ENCODE measurements around the gene RPL7A. TPM values are rescaled to one million over a fixed set of nuclear protein-coding genes. Genes with fewer than 3 reads are reported as not detected.
"Not testable (repeated sequence)": the region's sequence is repeated elsewhere in the genome, so short reads cannot be mapped to it uniquely, and the experiment has no call there.

Gene RPL7A
- total RNA-seq, 4 donors from 2014 or later, result 1,813 to 2,244 (median 1,961) TPM

DNA sequence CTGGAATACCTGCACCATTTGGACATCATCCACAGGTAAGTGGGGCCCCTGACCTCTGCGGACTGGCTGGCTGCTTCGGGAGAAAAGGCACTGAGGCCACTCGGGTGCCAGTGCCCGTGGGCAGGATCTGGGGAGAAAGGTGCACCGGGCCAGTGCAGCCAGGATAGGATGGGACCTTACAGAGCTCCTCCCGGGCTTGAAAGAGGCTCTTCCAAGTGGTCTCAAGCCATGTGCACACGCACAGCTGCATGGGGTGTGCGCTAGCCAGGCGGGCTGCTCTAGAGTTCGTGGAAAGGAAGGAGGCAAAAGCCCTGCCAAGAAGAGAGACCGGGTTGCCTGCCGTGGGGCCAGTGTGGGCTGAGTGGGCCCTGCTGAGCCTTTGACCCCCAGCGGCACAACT, 41.5 kb downstream of the RPL7A start:
- TF ChIP-seq, protein P1, sequence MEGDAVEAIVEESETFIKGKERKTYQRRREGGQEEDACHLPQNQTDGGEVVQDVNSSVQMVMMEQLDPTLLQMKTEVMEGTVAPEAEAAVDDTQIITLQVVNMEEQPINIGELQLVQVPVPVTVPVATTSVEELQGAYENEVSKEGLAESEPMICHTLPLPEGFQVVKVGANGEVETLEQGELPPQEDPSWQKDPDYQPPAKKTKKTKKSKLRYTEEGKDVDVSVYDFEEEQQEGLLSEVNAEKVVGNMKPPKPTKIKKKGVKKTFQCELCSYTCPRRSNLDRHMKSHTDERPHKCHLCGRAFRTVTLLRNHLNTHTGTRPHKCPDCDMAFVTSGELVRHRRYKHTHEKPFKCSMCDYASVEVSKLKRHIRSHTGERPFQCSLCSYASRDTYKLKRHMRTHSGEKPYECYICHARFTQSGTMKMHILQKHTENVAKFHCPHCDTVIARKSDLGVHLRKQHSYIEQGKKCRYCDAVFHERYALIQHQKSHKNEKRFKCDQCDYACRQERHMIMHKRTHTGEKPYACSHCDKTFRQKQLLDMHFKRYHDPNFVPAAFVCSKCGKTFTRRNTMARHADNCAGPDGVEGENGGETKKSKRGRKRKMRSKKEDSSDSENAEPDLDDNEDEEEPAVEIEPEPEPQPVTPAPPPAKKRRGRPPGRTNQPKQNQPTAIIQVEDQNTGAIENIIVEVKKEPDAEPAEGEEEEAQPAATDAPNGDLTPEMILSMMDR (IDR thresholded peaks at IDR 0.05), result no peak
- DNase-seq (ENCODE audit: low spot score), result no peak
- no peak for ATAC-seq (ENCODE audit: low FRiP score)

DNA sequence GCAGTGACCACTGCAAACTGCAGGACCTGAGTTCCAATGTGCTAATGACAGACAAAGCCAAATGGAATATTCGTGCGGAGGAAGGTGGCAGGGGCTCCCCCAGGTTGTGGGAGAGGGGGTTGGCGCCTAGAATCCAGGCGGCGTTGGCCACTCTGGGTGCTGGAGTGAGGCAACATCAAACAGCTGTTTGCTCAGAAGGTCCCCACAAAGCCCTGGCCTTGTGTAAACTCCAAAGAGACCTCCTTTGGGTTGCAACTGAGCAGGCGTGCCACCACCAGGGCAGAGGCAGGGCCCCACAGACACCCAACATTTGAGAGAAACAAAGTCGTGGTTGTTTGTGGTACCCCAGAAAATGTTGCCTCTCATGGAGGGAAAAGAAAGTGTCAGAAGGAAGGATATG, 42.7 kb downstream of the RPL7A start:
- TF ChIP-seq, protein P1 (IDR thresholded peaks at IDR 0.05), result no peak
- DNase-seq (ENCODE audit: low spot score), result no peak
- no peak for ATAC-seq (ENCODE audit: low FRiP score)

DNA sequence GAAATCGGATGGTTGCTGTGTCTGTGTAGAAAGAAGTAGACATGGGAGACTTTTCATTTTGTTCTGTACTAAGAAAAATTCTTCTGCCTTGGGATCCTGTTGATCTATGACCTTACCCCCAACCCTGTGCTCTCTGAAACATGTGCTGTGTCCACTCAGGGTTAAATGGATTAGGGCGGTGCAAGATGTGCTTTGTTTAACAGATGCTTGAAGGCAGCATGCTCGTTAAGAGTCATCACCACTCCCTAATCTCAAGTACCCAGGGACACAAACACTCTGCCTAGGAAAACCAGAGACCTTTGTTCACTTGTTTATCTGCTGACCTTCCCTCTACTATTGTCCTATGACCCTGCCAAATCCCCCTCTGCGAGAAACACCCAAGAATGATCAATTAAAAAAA, 43.4 kb downstream of the RPL7A start:
- not testable (repeated sequence) for ATAC-seq (ENCODE audit: low FRiP score); DNase-seq (ENCODE audit: low spot score)

DNA sequence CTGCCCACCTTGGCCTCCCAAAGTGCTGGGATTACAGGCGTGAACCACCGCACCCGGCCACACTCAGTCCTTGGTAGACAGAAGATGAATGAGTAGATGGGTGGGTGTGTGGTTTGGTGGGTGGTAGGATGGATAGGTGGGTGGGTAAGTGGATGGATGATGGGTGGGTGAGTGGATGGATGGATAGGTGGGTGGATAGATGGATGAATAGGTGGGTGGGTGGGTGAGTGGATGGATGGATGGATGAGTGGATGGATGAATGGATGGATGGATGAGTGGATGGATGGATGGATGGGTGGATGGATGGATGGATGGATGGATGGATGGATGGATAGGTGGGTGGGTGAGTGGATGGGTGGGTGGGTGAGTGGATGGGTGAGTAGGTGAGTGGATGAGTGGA, 44.3 kb downstream of the RPL7A start:
- not testable (repeated sequence) for ATAC-seq (ENCODE audit: low FRiP score); DNase-seq (ENCODE audit: low spot score)

DNA sequence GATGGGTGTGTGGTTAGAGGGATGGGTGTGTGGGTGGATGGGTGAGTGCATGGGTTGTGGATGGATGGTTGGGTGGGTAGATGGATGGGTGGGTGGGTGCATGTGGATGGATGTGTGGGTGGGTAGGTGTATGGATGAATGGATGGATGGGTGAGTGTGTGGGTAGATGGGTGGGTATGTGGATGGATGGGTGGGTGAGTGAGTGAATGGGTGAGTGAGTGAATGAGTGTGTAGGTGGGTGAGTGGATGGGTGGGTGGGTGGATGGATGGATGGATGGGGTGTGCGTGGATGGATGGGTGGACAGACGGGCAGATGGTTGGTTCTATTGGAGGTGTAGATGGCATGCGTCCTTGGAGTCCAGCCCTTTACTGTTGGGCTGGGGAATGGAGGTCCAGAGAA, 45.4 kb downstream of the RPL7A start:
- TF ChIP-seq, protein P1 (IDR thresholded peaks at IDR 0.05), result no peak
- no peak for ATAC-seq (ENCODE audit: low FRiP score)
- DNase-seq (ENCODE audit: low spot score), result no peak

DNA sequence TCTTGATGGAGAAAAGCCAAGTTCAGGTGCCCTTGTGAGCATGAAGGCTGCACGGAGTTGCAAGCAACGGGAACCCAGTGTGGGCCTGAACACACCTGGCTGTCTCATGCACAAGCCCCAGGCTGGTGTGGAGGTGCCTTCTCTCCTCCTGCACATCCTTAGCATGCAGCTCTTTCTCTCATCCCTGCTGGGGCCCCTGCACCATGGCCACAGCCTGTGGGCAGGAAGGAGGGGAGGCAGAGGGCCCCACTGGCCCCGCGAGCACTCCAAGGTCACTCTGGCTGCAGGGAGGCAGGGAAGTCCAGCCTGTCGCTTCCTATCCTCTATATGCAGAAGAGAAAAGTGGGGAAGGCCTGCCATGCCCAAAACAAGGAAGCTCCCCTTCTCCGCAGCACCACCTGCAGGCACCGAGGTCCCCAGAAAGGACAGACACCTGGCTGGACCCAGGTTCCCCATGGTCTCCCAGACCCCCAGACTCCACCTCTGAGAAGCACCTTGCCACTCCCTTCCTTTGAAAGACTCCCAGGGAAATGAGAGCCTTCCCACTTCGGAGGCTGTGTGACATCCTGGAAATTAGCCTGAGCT, 46.8 kb downstream of the RPL7A start:
- ATAC-seq (ENCODE audit: low FRiP score) (no peak), DNase-seq (ENCODE audit: low spot score) (no peak)
- TF ChIP-seq, protein P1 (IDR thresholded peaks at IDR 0.05), result no peak

DNA sequence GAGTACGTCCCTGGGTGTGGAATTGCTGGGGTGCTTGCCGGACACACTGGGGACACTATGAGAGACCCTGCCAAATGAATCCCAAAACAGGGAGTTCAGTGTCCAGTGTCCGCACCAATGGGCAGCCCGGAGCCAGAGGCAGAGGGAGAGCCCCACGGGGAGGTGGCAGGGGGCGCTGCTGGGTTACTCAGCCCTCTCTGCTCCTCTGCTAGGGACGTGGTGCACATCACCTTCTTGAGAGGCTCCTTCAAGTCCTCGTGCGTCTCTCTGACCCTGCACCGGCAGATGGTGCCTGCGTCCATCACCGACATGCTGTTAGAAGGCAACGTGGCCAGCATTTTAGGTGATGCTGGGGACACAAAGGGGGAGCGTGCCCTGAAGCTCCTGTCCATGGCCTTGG, 48.9 kb downstream of the RPL7A start:
- DNase-seq (ENCODE audit: low spot score) (no peak), ATAC-seq (ENCODE audit: low FRiP score) (no peak)
- TF ChIP-seq, protein P1 (IDR thresholded peaks at IDR 0.05), result no peak

DNA sequence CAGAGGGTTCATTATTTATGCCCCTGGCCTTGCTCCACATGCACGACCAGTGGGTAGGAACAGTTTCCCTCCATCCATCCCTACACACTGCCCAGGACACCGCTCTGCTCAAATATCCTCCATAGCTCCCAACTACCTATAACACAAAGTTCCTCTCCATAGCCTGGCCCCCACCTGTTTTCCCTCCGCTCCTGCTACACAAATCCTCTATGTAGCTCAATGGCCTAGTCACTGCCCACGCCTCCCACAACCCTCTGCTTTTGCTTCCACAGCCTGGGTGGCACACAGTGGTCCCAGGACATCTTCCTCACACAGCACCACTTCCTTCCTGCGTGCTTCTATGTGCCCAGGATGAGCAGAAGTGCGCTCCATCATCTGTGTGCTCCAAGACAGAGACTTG, 49.4 kb downstream of the RPL7A start:
- ATAC-seq (ENCODE audit: low FRiP score) (no peak), DNase-seq (ENCODE audit: low spot score) (no peak)
- TF ChIP-seq, protein P1 (IDR thresholded peaks at IDR 0.05), result no peak
